HG03097 (cell line): ENCODE measurements around the gene IRF3.
"Not testable (repeated sequence)": the region's sequence is repeated elsewhere in the genome, so short reads cannot be mapped to it uniquely, and the experiment has no call there.

Experiments
- ATAC-seq: cut with Tn5 transposase; IDR thresholded peaks from one replicate; pipeline ENCODE4 v1.9.1; 2021; ENCODE audit not compliant: unreplicated experiment, low FRiP score

The IRF3 gene

DNA sequence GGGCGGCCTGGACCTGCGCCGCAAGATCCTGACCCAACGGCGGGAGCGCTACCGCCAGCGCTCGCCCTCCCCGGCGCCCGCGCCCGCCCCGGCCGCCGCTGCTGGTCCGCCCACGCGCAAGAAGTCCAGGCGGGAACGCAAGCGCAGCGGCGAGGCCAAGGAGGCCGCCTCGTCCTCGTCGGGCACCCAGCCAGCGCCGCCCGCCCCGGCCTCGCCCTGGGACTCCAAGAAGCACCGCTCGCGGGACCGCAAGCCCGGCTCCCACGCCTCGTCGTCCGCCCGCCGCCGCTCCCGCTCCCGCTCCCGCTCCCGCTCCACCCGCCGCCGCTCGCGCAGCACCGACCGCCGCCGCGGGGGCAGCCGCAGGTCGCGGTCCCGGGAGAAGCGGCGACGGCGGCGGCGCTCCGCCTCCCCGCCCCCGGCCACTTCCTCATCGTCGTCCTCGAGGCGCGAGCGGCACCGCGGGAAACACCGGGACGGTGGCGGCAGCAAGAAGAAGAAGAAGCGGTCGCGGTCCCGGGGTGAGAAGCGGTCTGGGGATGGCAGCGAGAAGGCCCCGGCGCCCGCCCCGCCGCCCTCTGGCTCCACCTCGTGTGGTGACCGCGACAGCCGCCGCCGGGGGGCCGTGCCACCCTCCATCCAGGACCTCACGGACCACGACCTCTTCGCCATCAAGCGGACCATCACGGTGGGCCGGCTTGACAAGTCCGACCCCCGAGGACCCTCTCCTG lies 13.7 kb downstream of the IRF3 start:
- no peak for ATAC-seq

DNA sequence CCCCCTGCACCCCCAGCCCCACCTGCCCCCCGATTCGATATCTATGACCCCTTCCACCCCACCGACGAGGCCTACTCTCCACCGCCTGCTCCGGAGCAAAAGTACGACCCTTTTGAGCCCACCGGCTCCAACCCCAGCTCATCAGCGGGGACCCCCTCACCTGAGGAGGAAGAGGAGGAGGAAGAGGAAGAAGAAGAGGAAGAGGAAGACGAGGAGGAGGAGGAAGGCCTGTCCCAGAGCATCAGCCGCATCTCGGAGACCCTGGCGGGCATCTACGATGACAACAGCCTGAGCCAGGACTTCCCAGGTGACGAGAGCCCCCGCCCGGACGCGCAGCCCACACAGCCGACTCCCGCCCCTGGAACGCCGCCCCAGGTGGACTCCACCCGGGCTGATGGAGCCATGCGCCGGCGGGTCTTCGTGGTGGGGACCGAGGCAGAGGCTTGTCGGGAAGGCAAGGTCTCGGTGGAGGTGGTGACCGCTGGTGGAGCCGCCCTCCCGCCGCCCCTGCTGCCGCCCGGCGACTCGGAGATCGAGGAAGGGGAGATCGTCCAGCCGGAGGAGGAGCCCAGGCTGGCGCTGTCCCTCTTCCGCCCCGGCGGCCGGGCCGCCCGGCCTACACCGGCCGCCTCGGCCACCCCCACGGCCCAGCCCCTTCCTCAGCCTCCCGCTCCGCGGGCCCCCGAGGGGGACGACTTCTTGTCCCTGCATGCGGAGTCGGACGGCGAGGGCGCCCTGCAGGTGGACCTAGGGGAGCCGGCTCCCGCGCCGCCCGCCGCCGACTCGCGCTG lies 14.4 kb downstream of the IRF3 start:
- ATAC-seq: no peak

DNA sequence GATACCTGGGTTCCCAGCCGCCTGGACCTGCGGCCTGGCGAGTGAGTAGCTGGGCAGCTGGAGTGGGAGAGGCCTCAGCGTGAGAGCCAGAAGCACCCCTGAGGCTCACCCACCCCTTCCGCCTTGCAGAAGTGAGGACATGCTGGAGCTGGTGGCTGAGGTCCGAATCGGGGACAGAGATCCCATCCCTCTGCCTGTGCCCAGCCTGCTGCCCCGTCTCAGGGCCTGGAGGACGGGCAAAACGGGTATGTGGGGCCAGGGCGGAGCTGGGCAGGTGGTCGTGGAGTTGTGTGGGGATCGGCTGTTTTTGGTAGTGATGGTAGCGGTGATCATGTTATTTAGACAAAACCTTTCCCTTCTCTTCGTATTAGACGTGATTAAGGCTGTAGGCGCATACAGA lies 19.1 kb downstream of the IRF3 start:
- ATAC-seq: no peak

DNA sequence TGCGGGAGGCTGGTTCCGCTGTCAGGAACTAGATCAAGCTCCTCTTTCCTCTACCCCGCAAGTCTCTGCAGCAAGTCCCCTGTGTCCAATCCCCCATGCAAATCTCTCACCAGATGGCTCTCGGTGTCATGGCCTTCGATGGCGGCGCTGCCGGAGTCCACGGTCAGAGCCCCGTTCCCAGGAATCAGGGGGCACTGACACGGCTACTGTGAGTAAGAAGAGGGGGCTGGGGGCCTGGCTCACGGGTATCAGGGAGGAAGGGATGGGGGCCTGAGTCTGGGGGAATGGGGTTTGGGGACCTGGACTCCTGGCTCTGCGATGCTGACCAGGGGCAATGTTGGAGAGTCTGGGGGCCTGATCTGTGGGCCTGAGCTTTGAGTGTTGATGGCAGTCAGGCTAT lies 19.7 kb downstream of the IRF3 start:
- no peak for ATAC-seq

DNA sequence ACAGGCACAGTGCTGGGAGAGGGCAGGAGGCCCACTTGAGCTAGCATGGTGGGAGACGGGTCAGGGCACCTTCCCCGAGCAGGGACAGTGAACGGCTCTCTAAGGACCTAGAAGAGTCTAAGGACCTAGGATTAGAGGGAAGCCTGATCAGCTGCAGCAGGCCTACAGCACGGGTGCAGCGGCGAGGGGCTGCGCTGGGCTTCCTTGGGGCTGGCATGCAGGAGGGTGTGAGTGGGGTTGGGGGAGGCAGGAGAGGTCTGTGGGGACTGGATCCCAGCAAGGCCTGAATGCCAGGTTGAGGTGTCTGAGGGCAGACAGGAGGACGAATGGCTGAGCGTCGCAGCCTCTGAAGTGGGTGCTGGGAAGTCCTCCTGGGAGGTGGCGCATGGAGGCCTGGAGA lies 20.1 kb downstream of the IRF3 start:
- ATAC-seq: no peak

DNA sequence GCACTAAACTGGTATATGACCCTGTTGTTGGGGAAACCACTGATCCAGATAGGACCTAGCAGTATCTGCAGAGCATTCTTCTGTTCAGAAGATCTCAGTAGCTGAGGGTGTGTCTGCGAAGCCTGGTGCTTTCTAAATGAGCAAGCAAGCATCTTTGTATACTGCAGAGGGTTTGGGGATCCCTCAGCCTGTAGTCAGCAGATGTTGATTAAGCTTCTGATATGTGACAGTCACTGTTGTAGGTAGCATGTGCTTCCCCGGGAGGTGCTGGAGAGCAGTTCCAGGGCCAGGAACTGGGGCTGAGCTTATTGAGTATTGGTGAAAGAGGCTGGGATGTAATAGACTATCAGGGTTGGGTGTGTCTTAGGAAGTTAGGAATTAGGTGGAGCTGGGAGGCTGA lies 22.2 kb downstream of the IRF3 start:
- no peak for ATAC-seq

DNA sequence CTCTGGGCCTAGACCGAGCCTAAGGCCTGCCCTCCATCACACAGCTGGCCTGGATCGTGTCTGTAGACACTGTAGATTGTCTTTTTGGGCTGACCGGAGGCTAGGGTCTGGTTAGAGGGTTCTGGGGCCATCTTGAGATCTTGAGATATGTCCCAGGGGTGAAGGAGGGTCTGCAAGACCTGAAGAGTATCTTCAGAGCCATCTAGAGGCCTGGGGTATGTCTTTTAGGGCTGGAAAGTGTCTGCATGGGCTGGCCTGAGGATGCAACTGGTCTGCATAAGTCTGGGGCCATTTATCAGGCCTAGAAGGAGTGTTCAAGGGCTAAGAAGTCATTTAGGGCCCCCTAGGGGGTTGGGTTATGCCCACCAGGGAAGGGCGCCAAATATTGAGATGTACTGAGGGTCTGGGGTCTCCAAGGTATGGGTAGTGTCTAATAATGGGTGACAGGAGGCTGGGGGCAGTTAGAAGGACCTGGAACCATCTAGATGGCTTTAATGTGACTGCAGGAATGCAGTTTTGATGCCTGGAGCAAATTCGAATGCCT lies 23.1 kb downstream of the IRF3 start:
- ATAC-seq: no peak

DNA sequence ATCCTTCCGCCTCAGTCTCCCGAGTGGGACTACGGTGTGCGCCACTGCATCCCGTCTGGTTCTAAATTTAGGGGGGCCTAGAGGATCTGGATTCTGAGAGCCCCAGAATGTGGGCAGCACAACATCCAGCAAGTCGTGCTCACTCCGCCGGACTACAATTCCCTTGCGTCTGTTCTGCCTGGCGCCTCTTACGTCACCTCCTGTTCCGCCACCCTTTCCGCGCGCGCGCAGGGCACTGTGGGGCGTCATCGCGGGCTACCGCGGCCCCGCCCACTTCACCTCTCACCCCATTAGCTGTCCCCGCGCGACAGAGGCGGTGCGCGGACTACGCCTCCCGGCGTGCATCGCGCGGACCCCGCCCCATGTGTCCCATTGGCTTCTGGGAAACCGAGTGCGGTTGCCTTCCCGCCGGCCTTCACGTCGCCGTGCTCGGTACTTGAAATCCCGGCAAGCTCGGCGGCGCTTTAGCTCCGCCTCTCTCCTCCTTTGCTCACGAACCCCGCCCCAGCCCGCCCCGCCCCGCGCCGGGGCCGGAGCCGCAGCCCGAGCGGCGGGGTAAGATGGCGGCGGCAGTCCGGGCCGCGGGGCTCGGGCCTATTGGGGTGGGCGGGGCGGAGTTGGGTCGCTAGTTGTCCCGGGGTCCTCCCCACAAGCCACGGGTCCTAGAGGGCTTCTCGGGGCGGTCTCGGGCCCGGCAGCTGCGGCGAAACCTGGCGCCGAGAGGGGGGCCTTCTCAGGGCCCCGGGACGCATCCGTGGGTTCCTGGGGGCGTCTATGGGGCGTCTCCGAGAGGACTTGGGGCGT lies 23.8 kb downstream of the IRF3 start, which contains the start of gene SCAF1:
SCAF1 (plus strand) TSS at position 522 of the 804 bp plus-strand sequence. CDS start 2,818 bp downstream, outside the sequence.
- ATAC-seq: peak; percentile 58

DNA sequence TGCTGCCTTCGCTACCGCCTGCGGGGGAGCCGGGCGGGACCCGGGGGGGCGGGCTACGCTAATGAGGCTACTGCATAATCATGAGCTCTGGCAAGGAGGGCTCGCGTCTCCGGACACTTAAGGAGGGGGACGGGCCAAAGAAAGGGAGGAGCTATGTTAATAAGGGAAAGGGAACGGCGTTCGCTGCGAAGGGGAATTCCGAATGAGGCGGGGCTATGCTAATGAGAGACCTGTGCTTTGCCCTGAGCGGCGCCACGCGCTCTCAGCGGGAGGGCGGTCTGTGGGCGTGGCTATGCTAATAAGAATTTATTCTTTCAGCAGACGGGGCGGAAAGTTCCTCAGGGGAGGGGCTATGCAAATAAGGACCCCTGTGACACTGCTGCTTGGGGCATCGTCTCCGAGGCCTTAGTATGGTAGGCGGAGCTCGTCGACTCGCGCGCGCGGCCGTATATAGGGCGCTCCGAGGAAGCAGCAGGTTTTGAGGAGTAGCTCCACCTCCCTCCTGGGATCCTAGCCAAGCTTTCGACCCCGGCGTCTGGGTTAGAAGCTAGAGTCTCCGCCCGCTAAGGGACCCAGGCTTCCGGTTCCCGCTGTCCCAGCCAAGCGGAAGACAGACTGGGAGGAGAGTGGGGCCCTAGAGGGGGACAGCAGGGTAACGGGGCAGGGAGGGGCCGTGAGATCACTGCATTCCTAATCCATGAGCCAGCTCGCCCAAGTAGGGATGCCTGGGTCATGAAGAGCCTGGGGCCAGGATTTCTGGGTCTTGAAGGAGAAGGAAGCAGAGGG lies 25.4 kb downstream of the IRF3 start, which contains the start of gene RRAS:
RRAS (minus strand) TSS at position 31 of the 786 bp plus-strand sequence. CDS start 45 bp downstream, outside the sequence.
- ATAC-seq: peak; percentile 54

DNA sequence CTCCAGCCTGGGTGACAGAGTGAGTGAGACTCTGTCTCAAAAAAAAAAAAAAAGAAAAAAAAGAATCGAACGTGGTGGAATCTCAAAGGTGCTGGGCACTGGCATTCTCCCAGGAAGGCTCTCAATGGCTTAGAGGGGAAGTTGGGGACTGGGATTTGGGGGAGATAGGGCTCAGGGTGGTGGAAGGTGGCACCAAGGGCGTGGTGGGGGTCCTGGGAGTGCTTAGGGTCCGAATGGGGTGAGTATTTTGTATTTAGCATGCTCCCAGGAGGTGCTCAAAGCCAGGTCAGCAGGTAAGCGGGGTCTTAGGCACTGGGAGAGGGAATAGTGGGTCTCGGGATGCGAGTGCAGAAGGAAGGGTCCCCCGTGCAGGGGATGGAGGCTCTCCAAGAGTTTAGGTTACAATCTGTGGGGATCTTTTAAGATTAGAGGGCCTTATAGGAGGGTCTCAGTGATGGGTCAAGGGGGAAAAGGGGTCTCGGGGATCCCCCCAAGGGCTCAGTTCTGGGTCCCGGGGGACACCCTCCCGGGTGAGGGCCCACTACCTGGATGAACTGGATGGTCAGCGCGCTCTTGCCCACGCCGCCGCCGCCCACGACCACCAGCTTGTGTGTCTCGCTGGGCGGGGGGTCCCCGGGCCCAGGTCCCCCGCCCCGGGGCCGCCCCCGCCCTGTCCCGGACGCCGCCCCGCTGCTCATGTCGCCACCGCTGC lies 26.1 kb downstream of the IRF3 start:
- ATAC-seq: no peak

DNA sequence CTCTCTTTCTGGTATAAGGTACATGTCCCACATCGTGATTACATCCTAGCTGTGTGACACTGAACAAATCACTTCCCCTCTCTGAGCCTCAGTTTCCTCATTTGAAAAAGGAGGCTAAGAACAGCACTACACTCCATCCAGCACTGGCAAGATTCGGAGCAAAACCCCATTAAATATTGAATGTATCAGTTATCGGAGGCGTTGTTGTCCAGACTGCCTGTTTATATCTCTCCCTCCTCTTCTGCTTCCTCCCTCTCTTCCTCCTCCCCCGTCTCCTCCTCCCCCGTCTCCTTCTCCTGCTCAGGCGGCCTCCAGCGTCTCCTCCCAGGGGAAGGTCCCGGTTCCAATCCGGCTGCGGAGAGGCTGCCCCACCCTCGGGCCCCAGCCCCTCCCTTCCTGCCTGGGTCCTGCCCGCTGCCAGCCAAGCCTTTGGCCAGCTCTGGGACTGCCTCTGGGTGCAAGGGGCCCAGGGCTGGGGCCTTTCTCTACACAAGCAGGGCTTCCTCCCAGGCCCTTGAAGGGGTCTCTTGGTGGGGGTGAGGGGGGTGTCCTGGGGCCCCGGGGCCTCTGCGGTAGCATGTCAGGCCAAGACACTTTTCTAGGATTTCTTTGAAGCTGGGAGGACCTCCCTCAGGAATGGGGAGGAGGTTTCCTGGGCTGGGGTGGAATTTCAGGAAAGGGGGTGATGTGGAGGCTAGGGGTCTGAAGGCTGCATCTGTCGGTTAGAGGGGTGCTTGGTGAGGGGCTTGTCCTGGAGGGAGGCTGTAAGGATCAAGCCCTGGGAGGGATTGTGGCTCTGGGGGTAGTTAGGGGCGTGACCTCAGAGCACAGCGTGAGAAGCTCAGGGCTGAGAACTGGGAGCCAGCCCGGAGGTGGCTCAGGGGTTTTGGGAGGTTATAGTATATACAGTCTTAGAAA lies 27.6 kb downstream of the IRF3 start:
- no peak for ATAC-seq

DNA sequence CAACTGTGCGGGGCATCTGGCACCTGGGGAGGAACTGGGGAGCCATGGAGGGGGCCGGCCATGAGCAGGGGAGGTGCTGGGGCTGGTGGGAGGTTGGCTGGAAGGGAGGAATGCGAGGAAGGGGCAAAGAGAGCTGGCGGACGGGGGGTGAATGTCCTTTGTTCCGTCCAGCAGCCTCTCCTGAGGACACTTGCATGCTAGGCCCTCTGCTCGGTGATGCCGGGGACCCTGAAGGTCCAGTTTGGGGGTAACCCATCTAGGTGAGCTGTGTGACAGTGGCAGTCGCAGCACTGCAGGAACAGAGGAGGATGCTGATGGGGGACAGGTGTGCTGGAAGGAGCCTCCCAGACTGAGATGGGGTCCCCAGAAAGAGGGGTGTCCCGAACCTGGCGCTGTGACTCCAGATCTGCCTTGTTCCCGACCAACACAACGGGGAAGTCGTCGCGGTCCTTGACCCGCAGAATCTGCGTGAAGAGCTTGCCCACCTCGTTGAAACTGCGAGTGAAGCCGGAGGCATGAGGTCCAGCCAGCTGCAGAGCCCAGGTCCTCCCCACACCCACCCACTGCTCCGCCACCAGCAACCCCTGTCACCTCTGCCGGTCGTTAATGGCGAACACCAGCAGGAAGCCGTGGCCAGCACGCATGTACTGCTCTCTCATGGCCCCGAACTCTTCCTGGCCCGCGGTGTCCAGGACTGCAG lies 29.3 kb downstream of the IRF3 start:
- no peak for ATAC-seq

DNA sequence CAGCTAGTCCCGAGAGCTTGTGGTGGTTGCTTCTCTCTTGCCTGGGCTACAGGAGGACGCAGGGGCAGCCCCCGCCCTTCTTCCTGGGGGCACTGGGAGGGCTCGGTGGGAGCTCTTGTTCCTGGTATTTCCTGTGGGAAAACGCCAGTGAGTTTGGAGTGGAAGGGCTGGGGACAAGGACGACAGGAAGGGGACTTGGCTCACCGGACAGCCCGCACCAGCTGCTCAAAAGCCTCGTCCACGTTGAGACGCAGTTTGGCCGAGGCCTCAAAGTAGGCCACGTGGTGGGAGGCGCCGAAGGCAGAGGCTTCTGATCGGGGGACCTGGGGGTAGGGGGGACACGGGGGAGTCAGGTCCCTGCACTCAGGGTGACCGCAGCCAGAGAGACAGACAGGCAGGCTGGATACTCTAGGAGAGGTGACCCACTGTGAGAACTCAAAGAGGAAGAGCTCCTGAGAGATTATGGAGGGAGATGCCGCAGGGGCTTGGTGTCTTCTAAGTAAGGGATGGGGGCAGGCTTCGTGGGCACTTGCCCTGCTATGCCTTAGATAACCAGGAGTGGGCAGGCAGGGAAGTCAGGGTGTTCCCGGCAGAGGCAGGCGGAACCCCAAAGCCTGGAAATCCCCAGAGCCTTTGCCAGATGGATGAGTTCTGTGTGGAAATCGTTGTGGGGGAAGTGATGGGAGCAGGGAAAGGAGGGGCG lies 30.0 kb downstream of the IRF3 start:
- no peak for ATAC-seq

DNA sequence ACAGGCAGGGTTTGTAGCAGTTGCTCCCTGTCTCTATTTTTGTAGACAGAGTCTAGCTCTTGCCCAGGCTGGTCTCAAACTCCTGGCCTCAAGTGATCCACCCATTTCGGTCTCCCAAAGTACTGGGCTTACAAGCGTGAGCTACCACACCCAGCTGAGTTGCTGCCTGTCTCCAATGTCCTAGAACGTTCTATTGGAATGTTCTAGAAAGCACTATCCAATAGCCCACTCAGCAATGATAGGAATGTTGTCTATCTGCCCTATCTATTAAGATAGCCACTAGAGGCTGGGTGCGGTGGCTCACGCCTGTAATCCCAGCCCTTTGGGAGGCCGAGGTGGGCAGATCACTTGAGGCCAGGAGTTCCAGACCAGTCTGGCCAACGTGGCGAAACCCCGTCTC lies 32.4 kb downstream of the IRF3 start:
- not testable (repeated sequence) for ATAC-seq

DNA sequence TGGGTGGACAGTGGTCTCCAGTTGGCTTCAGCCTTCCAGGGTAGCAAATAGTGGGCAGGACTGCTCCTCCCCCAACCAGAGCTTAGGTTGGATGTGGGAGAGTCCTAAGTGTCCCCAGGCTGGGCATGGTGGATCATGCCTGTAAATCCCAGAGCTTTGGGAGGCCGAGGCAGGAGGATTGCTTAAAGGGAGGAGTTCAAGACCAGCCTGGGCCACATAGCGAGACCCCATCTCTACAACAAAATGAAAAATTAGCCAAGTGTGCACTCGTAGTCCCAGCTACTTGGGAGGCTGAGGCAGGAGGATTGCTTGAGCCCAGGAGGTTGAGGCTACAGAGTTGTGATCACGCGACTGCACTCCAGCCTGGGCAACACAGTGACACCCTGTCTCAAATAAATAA lies 33.1 kb downstream of the IRF3 start:
- ATAC-seq: no peak

DNA sequence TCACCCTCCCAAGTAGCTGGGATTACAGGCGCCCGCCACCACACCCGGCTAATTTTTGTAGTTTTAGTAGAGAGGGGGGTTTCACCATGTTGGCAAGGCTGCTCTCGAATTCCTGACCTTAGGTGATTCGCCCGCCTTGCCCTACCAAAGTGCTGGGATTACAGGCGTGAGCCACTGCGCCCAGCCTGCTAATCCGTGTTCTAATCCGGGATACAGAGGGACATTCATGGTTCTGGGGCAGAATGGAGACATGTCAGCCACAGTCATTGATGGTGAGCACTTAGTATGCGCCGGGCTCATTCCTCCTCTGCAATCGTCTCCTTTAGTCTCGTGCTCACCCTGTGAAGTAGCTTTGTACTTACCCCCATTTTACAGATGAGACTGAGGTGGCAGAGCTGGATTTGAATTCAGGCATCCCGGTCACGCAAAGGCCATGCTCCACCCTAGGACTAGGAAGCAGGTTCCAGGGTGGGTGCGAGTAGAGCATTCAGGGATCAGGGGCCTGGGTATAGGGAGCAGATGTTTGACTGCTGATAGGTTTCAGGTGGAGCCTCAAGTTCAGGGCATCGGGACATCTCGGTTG lies 34.0 kb downstream of the IRF3 start:
- no peak for ATAC-seq
